Measurements from ENCODE around the gene AMBP. TPM values are rescaled to one million over a fixed set of nuclear protein-coding genes. Genes with fewer than 3 reads are reported as not detected.
A peak's percentile ranks its signal among the peaks of the same experiment; 100 is the strongest.

AMBP gene
- total and polyA plus RNA-seq, 2 experiments from 2014 or later = 0.64 TPM; not detected in 1

GRCh38 chr9:114034661-114035062, 43.4 kb downstream of the AMBP start:
- DNase-seq (ENCODE audit: low read depth in 1 of 2, low spot score in 1 of 2) = no peak
- H3K27ac ChIP-seq = no peak overlapping the region
- TF ChIP-seq CTCF (IDR thresholded peaks at IDR 0.05; ENCODE audit: low read depth, low read length) = no peak
- H3K4me3 ChIP-seq = no peak overlapping the region
- H3K4me1 ChIP-seq (ENCODE audit: low read depth) = no peaks in the 10 kb centered on the region
- H3K9me3 ChIP-seq (ENCODE audit: low read depth) = no peaks in the 10 kb centered on the region
- H3K27me3 ChIP-seq = no peaks in the 10 kb centered on the region
- peaks cover 14% of the 10 kb centered on the region for H3K36me3 ChIP-seq

GRCh38 chr9:114034196-114034595, 43.9 kb downstream of the AMBP start:
- DNase-seq (ENCODE audit: low read depth in 1 of 2, low spot score in 1 of 2) = no peak
- no peaks in the 10 kb centered on the region for H3K9me3 ChIP-seq (ENCODE audit: low read depth)
- no peak overlapping the region for H3K4me3 ChIP-seq
- no peak overlapping the region for H3K27ac ChIP-seq
- no peaks in the 10 kb centered on the region for H3K27me3 ChIP-seq
- no peaks in the 10 kb centered on the region for H3K4me1 ChIP-seq (ENCODE audit: low read depth)
- no peak for TF ChIP-seq CTCF (IDR thresholded peaks at IDR 0.05; ENCODE audit: low read depth, low read length)
- peaks cover 14% of the 10 kb centered on the region for H3K36me3 ChIP-seq

- TF ChIP-seq CTCF (IDR thresholded peaks at IDR 0.05; ENCODE audit: low read depth, low read length) = peak; percentile 55
- Histone ChIP-seq H3K27me3 (no peaks in the 10 kb centered on the region), H3K9me3 (ENCODE audit: low read depth) (no peaks in the 10 kb centered on the region), H3K27ac (no peak overlapping the region), H3K36me3 (peaks cover 20% of the 10 kb centered on the region), H3K4me3 (no peak overlapping the region), H3K4me1 (ENCODE audit: low read depth) (no peaks in the 10 kb centered on the region)
- DNase-seq (ENCODE audit: low read depth in 1 of 2, low spot score in 1 of 2) = peak; percentile 32 to 42
These were observed 44.5 kb downstream of the AMBP start for GRCh38 chr9:114033397-114034103.

- H3K4me3 ChIP-seq = no peak overlapping the region
- H3K9me3 ChIP-seq (ENCODE audit: low read depth) = no peaks in the 10 kb centered on the region
- H3K36me3 ChIP-seq = peaks cover 20% of the 10 kb centered on the region
- no peak for DNase-seq (ENCODE audit: low read depth in 1 of 2, low spot score in 1 of 2)
- TF ChIP-seq CTCF (IDR thresholded peaks at IDR 0.05; ENCODE audit: low read depth, low read length) = no peak
- H3K27ac ChIP-seq = no peak overlapping the region
- no peaks in the 10 kb centered on the region for H3K4me1 ChIP-seq (ENCODE audit: low read depth)
- H3K27me3 ChIP-seq = no peaks in the 10 kb centered on the region
These were observed 45.9 kb downstream of the AMBP start for GRCh38 chr9:114031948-114032840.

GRCh38 chr9:114031037-114031630, 47.0 kb downstream of the AMBP start:
- Histone ChIP-seq H3K4me1 (ENCODE audit: low read depth) (no peaks in the 10 kb centered on the region), H3K36me3 (peaks cover 14% of the 10 kb centered on the region), H3K4me3 (no peak overlapping the region), H3K27ac (no peak overlapping the region), H3K9me3 (ENCODE audit: low read depth) (no peaks in the 10 kb centered on the region), H3K27me3 (no peaks in the 10 kb centered on the region)
- DNase-seq (ENCODE audit: low read depth in 1 of 2, low spot score in 1 of 2) = no peak
- no peak for TF ChIP-seq CTCF (IDR thresholded peaks at IDR 0.05; ENCODE audit: low read depth, low read length)

All from cardiac muscle cell (in vitro differentiated cells and primary cell).